Limb (tissue), 2 donors: ENCODE results near the gene CSTB.
"Not testable (repeated sequence)": the region's sequence is repeated elsewhere in the genome, so short reads cannot be mapped to it uniquely, and the experiment has no call there.

Experiments used
- DNase-seq, 2 donors: peaks; one replicate each; pipeline ENCODE4 v3.0.0-alpha.2; 2016; ENCODE audit errors: extremely low spot score in 2 of 2

The CSTB gene

GRCh38 chr21:43775795-43776430, at the start of gene CSTB:
TSS of gene CSTB (minus strand) at chr21:43776308. CDS start at chr21:43776269, 39 bp downstream.
- peak in 1 of 2 donors; percentile 43 for DNase-seq

GRCh38 chr21:43825242-43825935, 49.3 kb upstream of the CSTB start:
- no peak for DNase-seq

- DNase-seq: no peak
These were observed 48.5 kb upstream of the CSTB start for GRCh38 chr21:43824333-43825241.

GRCh38 chr21:43822741-43823140, 46.6 kb upstream of the CSTB start:
- DNase-seq: not testable (repeated sequence)

GRCh38 chr21:43822166-43822565, 46.1 kb upstream of the CSTB start:
- not testable (repeated sequence) for DNase-seq

- no peak for DNase-seq
These were observed 44.4 kb upstream of the CSTB start for GRCh38 chr21:43820466-43820865.

- DNase-seq: no peak
These were observed 43.6 kb upstream of the CSTB start for GRCh38 chr21:43819511-43820405.

GRCh38 chr21:43818685-43819084, 42.6 kb upstream of the CSTB start:
- DNase-seq: no peak

- DNase-seq: no peak
These were observed 41.3 kb upstream of the CSTB start for GRCh38 chr21:43817157-43818086.

- DNase-seq: no peak
These were observed 40.5 kb upstream of the CSTB start for GRCh38 chr21:43816611-43817071.

GRCh38 chr21:43815991-43816390, 39.9 kb upstream of the CSTB start:
- no peak for DNase-seq

GRCh38 chr21:43815107-43815613, 39.1 kb upstream of the CSTB start:
- no peak for DNase-seq

GRCh38 chr21:43814215-43815106, 38.4 kb upstream of the CSTB start:
- no peak for DNase-seq

GRCh38 chr21:43813656-43813980, 37.5 kb upstream of the CSTB start:
- no peak for DNase-seq

- no peak for DNase-seq
These were observed 37.0 kb upstream of the CSTB start for GRCh38 chr21:43812957-43813655.

GRCh38 chr21:43812139-43812821, 36.2 kb upstream of the CSTB start:
- DNase-seq: no peak

GRCh38 chr21:43811262-43812105, 35.4 kb upstream of the CSTB start:
- DNase-seq: no peak
